A549 (cell line): ENCODE data around the gene ARHGAP28. TPM values are rescaled to one million over a fixed set of nuclear protein-coding genes. Genes with fewer than 3 reads are reported as not detected.

Source experiments
- ATAC-seq, 2 experiments: fragments of 200-7000 bp in 1 of 2; fragments of >200 bp in 1 of 2; cut with Nextera tagmentation in 1 of 2; cut with Tn5 transposase in 1 of 2; 3 replicates each; pipeline versions ENCODE4 v1.8.0 to v1.9.1; 2018 to 2020; ENCODE audit warnings: mild to moderate bottlenecking in 1 of 2, moderate library complexity in 1 of 2
- CTCF ChIA-PET: fragments of 300-600 bp; sonication (Branson Sonifier 250); formaldehyde crosslinking; extraction: SDS; loops from one replicate; lab custom pipeline; 2021; ENCODE audit warnings: antibody characterized with exemption, inconsistent platforms; lab: Yijun Ruan, JAX
- POLR2A ChIA-PET: fragments of 350-600 bp; formaldehyde crosslinking; extraction: SDS; loops from one replicate; lab custom pipeline; 2021; ENCODE audit warnings: antibody characterized with exemption, inconsistent platforms; lab: Yijun Ruan, JAX
- DNase-seq, 2 experiments: peaks; one replicate each; pipeline versions ENCODE4 v3.0.0 to v3.0.0-alpha.2; 2011 to 2016; ENCODE audit warnings: low read depth in 1 of 2, low spot score in 1 of 2
- FAIRE-seq: peaks from 2 replicates; lab custom pipeline; 2011; peaks lifted over from hg19 to GRCh38; lab: Jason Lieb, UNC
- H3K27ac ChIP-seq, 2 experiments: fragments of >200 bp; sonication (Bioruptor Twin); formaldehyde crosslinking; 3 replicates each; pipeline ENCODE4 v1.5.1; 2016 to 2017
- H3K4me1 ChIP-seq: fragments of >200 bp; sonication (Bioruptor Twin); formaldehyde crosslinking; 3 replicates; pipeline ENCODE4 v1.6.1; 2016
- H3K4me2 ChIP-seq: fragments of >200 bp; sonication (Bioruptor Twin); formaldehyde crosslinking; 3 replicates; pipeline ENCODE4 v1.6.1; 2016
- H3K4me3 ChIP-seq: fragments of >200 bp; sonication (Bioruptor Twin); formaldehyde crosslinking; 3 replicates; pipeline ENCODE4 v1.5.1; 2016
- H3K9me3 ChIP-seq: fragments of >200 bp; sonication (Bioruptor Twin); formaldehyde crosslinking; 3 replicates; pipeline ENCODE4 v1.6.1; 2016
- BHLHE40 ChIP-seq: IDR thresholded peaks from 2 replicates; pipeline ENCODE4 v1.6.1; 2012; ENCODE audit warnings: low read depth, low read length, inconsistent platforms
- CBX2 ChIP-seq: fragments of 200-600 bp; sonication (generic); IDR thresholded peaks from 2 replicates; pipeline ENCODE4 v1.6.1; 2016; ENCODE audit warnings: low read depth, mild to moderate bottlenecking, borderline replicate concordance
- CHD4 ChIP-seq: fragments of 200-600 bp; sonication (generic); IDR thresholded peaks from 2 replicates; pipeline ENCODE4 v1.6.1; 2016; ENCODE audit warnings: antibody characterized with exemption, mild to moderate bottlenecking, borderline replicate concordance
- EHMT2 ChIP-seq: fragments of 200-600 bp; sonication (generic); IDR thresholded peaks from 2 replicates; pipeline ENCODE4 v1.6.1; 2016; ENCODE audit warnings: antibody characterized with exemption, low read depth, mild to moderate bottlenecking, moderate library complexity
- HDAC2 ChIP-seq: fragments of 200-600 bp; sonication (generic); IDR thresholded peaks from 2 replicates; pipeline ENCODE4 v1.6.1; 2016
- HEYL ChIP-seq: fragments of 250-450 bp; sonication (Bioruptor Pico); IDR thresholded peaks from 2 replicates; pipeline ENCODE4 v1.8.0; 2021; ENCODE audit warnings: mild to moderate bottlenecking, moderate library complexity
- HOXA7 ChIP-seq: fragments of 250-450 bp; sonication (Bioruptor Pico); IDR thresholded peaks from 2 replicates; pipeline ENCODE4 v1.5.0; 2020; ENCODE audit warnings: mild to moderate bottlenecking, moderate library complexity
- HOXB13 ChIP-seq: fragments of 250-450 bp; sonication (Bioruptor Pico); IDR thresholded peaks from 2 replicates; pipeline ENCODE4 v1.5.0; 2020; ENCODE audit warnings: low read depth, mild to moderate bottlenecking, moderate library complexity
- HOXB5 ChIP-seq: fragments of 250-450 bp; sonication (Bioruptor Pico); IDR thresholded peaks from 2 replicates; pipeline ENCODE4 v1.5.0; 2020; ENCODE audit warnings: mild to moderate bottlenecking, moderate library complexity
- JUNB ChIP-seq: fragments of >200 bp; sonication (Bioruptor Twin); formaldehyde crosslinking; IDR thresholded peaks from 2 replicates; pipeline ENCODE4 v1.6.1; 2016
- KDM1A ChIP-seq: fragments of 200-600 bp; sonication (generic); IDR thresholded peaks from 2 replicates; pipeline ENCODE4 v1.6.1; 2016; ENCODE audit warnings: low read depth, mild to moderate bottlenecking
- MYC ChIP-seq: IDR thresholded peaks from 2 replicates; pipeline ENCODE4 v1.6.1; 2012; ENCODE audit warnings: mild to moderate bottlenecking, inconsistent platforms, low read length, improper control_type of control experiment, borderline replicate concordance
- NFE2L2 ChIP-seq: fragments of 150-350 bp; conservative IDR thresholded peaks from 2 replicates; pipeline ENCODE4 v1.6.1; 2014; ENCODE audit warnings: low read length
- NR3C1 ChIP-seq: fragments of >200 bp; sonication (Bioruptor Twin); formaldehyde crosslinking; IDR thresholded peaks from 3 replicates; pipeline ENCODE4 v1.6.1; 2017
- POLR2A ChIP-seq: IDR thresholded peaks from 2 replicates; pipeline ENCODE4 v1.6.1; 2012; ENCODE audit warnings: mild to moderate bottlenecking, low read length
- RAD21 ChIP-seq, 2 experiments: fragments of >200 bp in 1 of 2; sonication (Bioruptor Twin) in 1 of 2; formaldehyde crosslinking in 1 of 2; IDR thresholded peaks in 1 of 2; conservative IDR thresholded peaks in 1 of 2; 2 replicates in 1 of 2; 3 replicates in 1 of 2; pipeline ENCODE4 v1.6.1; 2012 to 2018; ENCODE audit warnings: inconsistent platforms in 1 of 2
- RFX5 ChIP-seq: fragments of 450-650 bp; IDR thresholded peaks from 2 replicates; pipeline ENCODE4 v1.7.1; 2014; ENCODE audit warnings: antibody characterized with exemption, mild to moderate bottlenecking, moderate library complexity
- SMC3 ChIP-seq: fragments of >200 bp; sonication (Bioruptor Twin); formaldehyde crosslinking; IDR thresholded peaks from 3 replicates; pipeline ENCODE4 v1.6.1; 2018; ENCODE audit warnings: inconsistent platforms
- ZFP36 ChIP-seq: fragments of 450-650 bp; IDR thresholded peaks from 2 replicates; pipeline ENCODE4 v1.6.1; 2014; ENCODE audit warnings: borderline replicate concordance; ENCODE audit not compliant: partially characterized antibody
- ZNF302 ChIP-seq: fragments of 250-450 bp; sonication (Bioruptor Pico); IDR thresholded peaks from 2 replicates; pipeline ENCODE4 v1.9.0; 2021; ENCODE audit warnings: inconsistent platforms, mild to moderate bottlenecking, moderate library complexity
- WGBS: methylation state at CpG from one replicate; pipeline ENCODE4 v1.1.6; 2017; ENCODE audit errors: missing lambda C conversion rate; 5-methylcytosine and 5-hydroxymethylcytosine counted together
- polyA plus RNA-seq, 4 experiments: library from polyadenylated mRNA; depleted of rRNA in 3 of 4; stranded (reverse); fragments of >200 nt; fragmentation: RNase III in 1 of 4; extraction: RNeasy Plus Mini Kit Qiagen cat#74134 plus additional on column Dnase treatment in 1 of 4; gene quantifications; 2 replicates in 3 of 4; 3 replicates in 1 of 4; pipeline ENCODE4 v1.2.3, GENCODE V29; 2011 to 2017
- TF ChIP-seq, protein P1 (sequence below): fragments of 450-650 bp; IDR thresholded peaks from 2 replicates; pipeline ENCODE4 v1.6.1; 2014; ENCODE audit warnings: antibody characterized with exemption
- TF ChIP-seq, protein P2 (sequence below): fragments of 250-450 bp; sonication (Bioruptor Pico); IDR thresholded peaks from 2 replicates; pipeline ENCODE4 v1.5.0; 2021; ENCODE audit warnings: mild to moderate bottlenecking, moderate library complexity, borderline replicate concordance
- TF ChIP-seq, protein P3 (sequence below): IDR thresholded peaks from 2 replicates; pipeline ENCODE4 v1.6.1; 2012
- TF ChIP-seq, protein P4 (sequence below): fragments of 250-450 bp; sonication (Bioruptor Pico); IDR thresholded peaks from 2 replicates; pipeline ENCODE4 v1.5.0; 2020; ENCODE audit warnings: low read depth, mild to moderate bottlenecking, moderate library complexity
- TF ChIP-seq, protein P5 (sequence below): fragments of >200 bp; sonication (Bioruptor Twin); formaldehyde crosslinking; IDR thresholded peaks from 2 replicates; pipeline ENCODE4 v1.6.1; 2016

The ARHGAP28 gene
- polyA plus RNA-seq, 2 of the 4 experiments (the other 2 are of a cell fraction): 0.13 to 0.17 TPM

DNA sequence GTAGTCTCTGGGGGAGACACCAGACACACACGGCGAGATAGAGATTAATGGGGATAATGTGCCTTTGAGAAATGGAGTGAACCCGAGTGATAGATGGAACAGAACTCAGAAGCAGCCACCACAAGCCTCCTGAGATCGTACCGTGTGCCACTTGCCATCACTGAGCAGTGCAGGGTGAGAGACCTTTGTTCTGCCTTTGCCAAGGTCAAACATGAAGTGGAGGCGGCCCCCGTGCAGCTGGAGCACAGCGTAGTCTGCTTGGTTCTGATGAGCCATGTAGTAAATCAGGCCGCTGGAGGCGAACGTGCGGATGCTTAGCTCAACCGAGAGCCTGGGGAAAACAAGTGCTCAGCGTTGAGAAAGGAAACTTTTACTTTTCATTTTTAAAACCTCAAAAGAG, 221.1 kb downstream of the ARHGAP28 start:
- Histone ChIP-seq H3K9me3 (no peaks in the 10 kb centered on the region), H3K27ac (no peak overlapping the region), H3K4me3 (no peak overlapping the region), H3K4me1 (no peaks in the 10 kb centered on the region), H3K4me2 (no peak overlapping the region)
- ChIA-PET CTCF (interaction anchor here (0.6 kb wide), 1 partner anchor 729 kb away, joined by 3 read pairs; no protein-coding TSS in a partner anchor), POLR2A (no interaction called here)
- FAIRE-seq (no peak), ATAC-seq (no peak), DNase-seq (no peak)
- 49% methylated on average over 14 of the region's 14 CpGs for WGBS
- no peak for TF ChIP-seq SMC3
- no peak for TF ChIP-seq RAD21 (conservative IDR thresholded peaks at IDR 0.05 in 1 of 2, IDR thresholded peaks at IDR 0.05 in 1 of 2)
- TF ChIP-seq, protein P1, sequence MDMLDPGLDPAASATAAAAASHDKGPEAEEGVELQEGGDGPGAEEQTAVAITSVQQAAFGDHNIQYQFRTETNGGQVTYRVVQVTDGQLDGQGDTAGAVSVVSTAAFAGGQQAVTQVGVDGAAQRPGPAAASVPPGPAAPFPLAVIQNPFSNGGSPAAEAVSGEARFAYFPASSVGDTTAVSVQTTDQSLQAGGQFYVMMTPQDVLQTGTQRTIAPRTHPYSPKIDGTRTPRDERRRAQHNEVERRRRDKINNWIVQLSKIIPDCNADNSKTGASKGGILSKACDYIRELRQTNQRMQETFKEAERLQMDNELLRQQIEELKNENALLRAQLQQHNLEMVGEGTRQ: no peak
- TF ChIP-seq HDAC2: no peak
- no peak for TF ChIP-seq NR3C1
- TF ChIP-seq HOXB5 (CRISPR knock-in tag): no peak
- TF ChIP-seq, protein P2, sequence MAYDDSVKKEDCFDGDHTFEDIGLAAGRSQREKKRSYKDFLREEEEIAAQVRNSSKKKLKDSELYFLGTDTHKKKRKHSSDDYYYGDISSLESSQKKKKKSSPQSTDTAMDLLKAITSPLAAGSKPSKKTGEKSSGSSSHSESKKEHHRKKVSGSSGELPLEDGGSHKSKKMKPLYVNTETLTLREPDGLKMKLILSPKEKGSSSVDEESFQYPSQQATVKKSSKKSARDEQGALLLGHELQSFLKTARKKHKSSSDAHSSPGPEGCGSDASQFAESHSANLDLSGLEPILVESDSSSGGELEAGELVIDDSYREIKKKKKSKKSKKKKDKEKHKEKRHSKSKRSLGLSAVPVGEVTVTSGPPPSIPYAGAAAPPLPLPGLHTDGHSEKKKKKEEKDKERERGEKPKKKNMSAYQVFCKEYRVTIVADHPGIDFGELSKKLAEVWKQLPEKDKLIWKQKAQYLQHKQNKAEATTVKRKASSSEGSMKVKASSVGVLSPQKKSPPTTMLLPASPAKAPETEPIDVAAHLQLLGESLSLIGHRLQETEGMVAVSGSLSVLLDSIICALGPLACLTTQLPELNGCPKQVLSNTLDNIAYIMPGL (CRISPR knock-in tag): no peak
- TF ChIP-seq, protein P3, sequence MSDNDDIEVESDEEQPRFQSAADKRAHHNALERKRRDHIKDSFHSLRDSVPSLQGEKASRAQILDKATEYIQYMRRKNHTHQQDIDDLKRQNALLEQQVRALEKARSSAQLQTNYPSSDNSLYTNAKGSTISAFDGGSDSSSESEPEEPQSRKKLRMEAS: no peak
- TF ChIP-seq NFE2L2: no peak

DNA sequence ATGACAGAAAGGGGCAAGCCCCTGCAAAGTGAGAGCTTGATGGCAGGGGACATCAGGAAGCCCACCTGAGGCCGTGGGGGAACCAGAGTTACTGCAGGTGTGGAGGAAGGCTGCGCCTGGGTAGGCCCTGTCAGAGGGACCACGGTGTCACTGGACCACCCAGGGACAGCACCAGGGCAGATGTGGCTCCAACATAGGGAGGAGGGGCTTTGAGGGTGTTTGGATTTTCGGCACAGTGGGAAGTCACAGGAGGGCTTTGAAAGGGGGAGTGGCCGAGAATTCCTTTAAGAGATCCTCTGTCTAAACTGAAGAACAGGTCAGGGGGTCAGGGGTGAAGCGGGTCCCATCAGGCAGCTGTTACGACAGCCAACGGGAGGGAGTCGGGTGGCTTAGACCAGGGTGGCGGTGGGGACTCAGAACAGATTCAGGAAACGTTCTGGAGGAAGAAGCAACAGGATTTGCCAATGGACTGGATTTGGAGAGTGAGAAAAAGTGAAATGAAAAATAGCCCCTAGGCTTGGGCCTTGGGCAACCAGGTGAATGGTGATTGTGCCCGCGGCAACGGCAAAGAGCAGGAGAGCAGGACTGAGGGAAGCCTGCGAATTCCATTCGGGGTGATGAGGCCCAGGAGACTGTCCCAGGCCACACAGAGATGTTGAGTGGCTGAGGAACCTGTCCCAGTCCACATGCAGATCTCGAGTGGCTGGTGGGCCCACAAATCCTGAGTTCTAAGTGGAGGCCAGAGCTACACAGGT, 222.0 kb downstream of the ARHGAP28 start:
- POLR2A ChIA-PET: no interaction called here
- no peaks in the 10 kb centered on the region for H3K4me1 ChIP-seq
- H3K4me3 ChIP-seq: no peak overlapping the region
- TF ChIP-seq, protein P4, sequence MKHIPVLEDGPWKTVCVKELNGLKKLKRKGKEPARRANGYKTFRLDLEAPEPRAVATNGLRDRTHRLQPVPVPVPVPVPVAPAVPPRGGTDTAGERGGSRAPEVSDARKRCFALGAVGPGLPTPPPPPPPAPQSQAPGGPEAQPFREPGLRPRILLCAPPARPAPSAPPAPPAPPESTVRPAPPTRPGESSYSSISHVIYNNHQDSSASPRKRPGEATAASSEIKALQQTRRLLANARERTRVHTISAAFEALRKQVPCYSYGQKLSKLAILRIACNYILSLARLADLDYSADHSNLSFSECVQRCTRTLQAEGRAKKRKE: no peak
- no peak for TF ChIP-seq HEYL (CRISPR knock-in tag)
- no peak for TF ChIP-seq BHLHE40
- TF ChIP-seq, protein P5, sequence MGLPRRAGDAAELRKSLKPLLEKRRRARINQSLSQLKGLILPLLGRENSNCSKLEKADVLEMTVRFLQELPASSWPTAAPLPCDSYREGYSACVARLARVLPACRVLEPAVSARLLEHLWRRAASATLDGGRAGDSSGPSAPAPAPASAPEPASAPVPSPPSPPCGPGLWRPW: no peak
- no peak for TF ChIP-seq CHD4
- H3K9me3 ChIP-seq: no peaks in the 10 kb centered on the region
- H3K27ac ChIP-seq: no peak overlapping the region
- no peak overlapping the region for H3K4me2 ChIP-seq
- FAIRE-seq (no peak), ATAC-seq (no peak), DNase-seq (no peak)
- CTCF ChIA-PET: interaction anchor here (0.5 to 0.6 kb wide), 3 partner anchors 11 to 730 kb away, joined by 3 read pairs; no protein-coding TSS in a partner anchor
- WGBS: 46% methylated on average over 14 of the region's 17 CpGs

DNA sequence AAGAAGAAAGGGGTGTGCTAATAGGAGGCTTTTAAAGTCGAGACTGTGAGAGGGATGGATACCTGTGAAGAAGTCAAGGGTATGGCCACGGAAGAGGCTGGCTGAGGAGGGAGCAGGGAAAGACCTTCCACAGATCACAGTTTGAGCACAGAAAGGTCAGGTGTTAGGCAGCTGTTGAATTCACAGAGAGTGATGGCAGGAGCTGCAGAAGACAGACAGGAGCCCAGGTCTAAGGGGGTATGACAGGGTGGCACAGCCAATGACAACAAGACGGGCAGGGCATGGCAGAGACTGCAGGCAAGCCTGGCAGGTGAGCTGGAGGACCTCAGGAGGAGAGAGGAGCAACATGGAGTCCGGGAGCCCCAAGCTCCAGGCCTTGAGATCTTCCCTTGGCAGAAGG, 225.0 kb downstream of the ARHGAP28 start:
- no peak for TF ChIP-seq ZFP36
- TF ChIP-seq JUNB: no peak
- TF ChIP-seq RAD21 (conservative IDR thresholded peaks at IDR 0.05 in 1 of 2, IDR thresholded peaks at IDR 0.05 in 1 of 2): no peak
- no peak for TF ChIP-seq HEYL (CRISPR knock-in tag)
- TF ChIP-seq HOXA7 (CRISPR knock-in tag): no peak
- no peak for TF ChIP-seq RFX5
- no peak for TF ChIP-seq POLR2A
- no peak for TF ChIP-seq CBX2
- no peak for TF ChIP-seq NFE2L2
- TF ChIP-seq EHMT2: no peak
- no peak for TF ChIP-seq HOXB13 (CRISPR knock-in tag)
- TF ChIP-seq KDM1A: no peak
- no peak for TF ChIP-seq MYC
- no peak for TF ChIP-seq ZNF302 (CRISPR knock-in tag)
- CTCF ChIA-PET: no interaction called here

More for the DNA sequence above, 225.0 kb downstream of the ARHGAP28 start:
- Histone ChIP-seq H3K4me1 (no peaks in the 10 kb centered on the region), H3K4me2 (no peak overlapping the region), H3K27ac (no peak overlapping the region), H3K9me3 (no peaks in the 10 kb centered on the region), H3K4me3 (no peak overlapping the region)
- ATAC-seq (no peak), FAIRE-seq (no peak), DNase-seq (no peak)
- POLR2A ChIA-PET: no interaction called here
- WGBS: 2% methylated on average over 4 of the region's 4 CpGs
